ENCODE measurements around the gene AXIN1. TPM values are rescaled to one million over a fixed set of nuclear protein-coding genes. Genes with fewer than 3 reads are reported as not detected.

AXIN1 gene
- total and polyA plus RNA-seq, 9 of the 15 experiments (the other 6 are each of a cell fraction or from before 2014, with no cell fraction given) = 0.42 to 58.0 (median 25.9) TPM

GRCh38 chr16:401468-402348 is 49.2 kb upstream of the AXIN1 start, which contains the start of gene DECR2 (continued):
- TF ChIP-seq THAP12 (CRISPR knock-in tag; IDR thresholded peaks at IDR 0.05) (peak; percentile 66), LCOR (CRISPR knock-in tag; IDR thresholded peaks at IDR 0.05) (no peak), ESRRB (CRISPR knock-in tag; IDR thresholded peaks at IDR 0.05; ENCODE audit: borderline replicate concordance) (no peak), ZNF316 (IDR thresholded peaks at IDR 0.05) (peak; percentile 32; the same call in 1 of the 2 replicates), MCM7 (IDR thresholded peaks at IDR 0.05) (no peak), ZNF518B (CRISPR knock-in tag; IDR thresholded peaks at IDR 0.05) (no peak), ARID2 (IDR thresholded peaks at IDR 0.05) (peak; percentile 37; the same call in 1 of the 2 replicates), PRDM10 (IDR thresholded peaks at IDR 0.05; ENCODE audit: partially characterized antibody) (no peak), MAFF (IDR thresholded peaks at IDR 0.05; ENCODE audit: low read length) (no peak), CEBPG (CRISPR knock-in tag; IDR thresholded peaks at IDR 0.05) (no peak), CEBPG (tag; conservative IDR thresholded peaks at IDR 0.05 in 1 of 2, IDR thresholded peaks at IDR 0.05 in 1 of 2) (no peak), KAT8 (IDR thresholded peaks at IDR 0.05; ENCODE audit: low read depth) (no peak), FOXJ3 (CRISPR knock-in tag; IDR thresholded peaks at IDR 0.05) (no peak), PTRF (tag; IDR thresholded peaks at IDR 0.05) (no peak), HNRNPLL (IDR thresholded peaks at IDR 0.05; ENCODE audit: low read depth, low read length, poor library complexity, severe bottlenecking) (peak; percentile 56), BRF2 (IDR thresholded peaks at IDR 0.05; ENCODE audit: borderline replicate concordance, insufficient read depth, insufficient read length) (no peak), FOXP1 (CRISPR knock-in tag; IDR thresholded peaks at IDR 0.05) (peak; percentile 78; the same call in 1 of the 2 replicates)

Measured in K562 (cell line).